Right forelimb (tissue), 1 donor: Measurements from ENCODE around the gene E4F1.
"Not testable (repeated sequence)": the region's sequence is repeated elsewhere in the genome, so short reads cannot be mapped to it uniquely, and the experiment has no call there.

Experiments used
- DNase-seq: peaks from one replicate; pipeline ENCODE4 v3.0.0-alpha.2; 2018

Gene E4F1

GRCh38 chr16:2244926-2245795 lies 21.8 kb downstream of the E4F1 start:
- no peak for DNase-seq

DNA sequence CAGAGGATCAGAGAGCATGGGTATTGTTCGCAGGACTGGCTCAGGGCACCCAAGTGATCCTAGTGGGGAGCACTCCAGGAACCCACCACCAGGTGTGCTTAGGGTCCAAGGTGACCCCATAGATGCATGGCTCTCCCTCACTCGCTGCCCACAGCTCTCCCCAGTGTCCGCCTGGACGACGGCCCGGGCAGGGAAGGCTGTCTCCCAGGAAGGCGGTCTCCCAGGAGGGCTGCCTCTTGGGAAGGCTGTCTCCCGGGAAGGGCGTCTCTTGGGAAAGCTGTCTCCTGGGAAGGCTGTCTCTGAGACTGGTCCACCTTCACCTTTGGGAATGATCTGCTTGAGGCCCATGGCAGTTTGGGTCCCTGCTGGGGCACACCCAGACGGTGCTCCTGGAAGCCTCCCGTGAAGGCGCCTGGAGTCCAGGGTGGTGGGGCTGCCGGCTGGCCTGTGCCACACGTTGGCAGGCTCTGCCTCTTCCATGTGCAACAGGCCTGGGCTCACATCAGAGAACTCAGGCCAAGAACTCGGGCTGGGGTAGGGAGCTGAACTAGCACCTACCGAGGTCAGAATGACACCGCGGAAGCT lies 23.0 kb downstream of the E4F1 start:
- no peak for DNase-seq

- no peak for DNase-seq
Observed at GRCh38 chr16:2250652-2251295, 27.4 kb downstream of the E4F1 start.

GRCh38 chr16:2251296-2252111 lies 28.1 kb downstream of the E4F1 start, which contains the start of gene ECI1:
Gene ECI1, minus strand, starts transcription at chr16:2251587. Its CDS starts 21 bp downstream, at chr16:2251566.
- peak; percentile 96 for DNase-seq

DNA sequence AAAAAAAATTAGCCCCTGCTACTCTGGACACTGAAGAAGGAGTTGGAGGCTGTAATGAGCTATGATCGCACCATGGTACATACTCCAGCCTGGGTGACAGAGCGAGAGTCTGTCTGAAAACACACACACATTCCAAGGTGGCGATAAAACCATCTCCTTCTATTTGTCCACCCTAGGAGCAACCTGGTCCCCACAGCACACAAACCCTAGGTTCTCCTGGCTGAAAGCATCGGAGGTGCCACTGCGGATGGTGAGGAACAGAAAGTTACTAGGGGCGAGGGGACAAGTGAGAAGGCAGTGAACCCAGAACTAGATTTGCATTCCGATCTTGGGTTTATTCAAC lies 29.4 kb downstream of the E4F1 start:
- DNase-seq = no peak

DNA sequence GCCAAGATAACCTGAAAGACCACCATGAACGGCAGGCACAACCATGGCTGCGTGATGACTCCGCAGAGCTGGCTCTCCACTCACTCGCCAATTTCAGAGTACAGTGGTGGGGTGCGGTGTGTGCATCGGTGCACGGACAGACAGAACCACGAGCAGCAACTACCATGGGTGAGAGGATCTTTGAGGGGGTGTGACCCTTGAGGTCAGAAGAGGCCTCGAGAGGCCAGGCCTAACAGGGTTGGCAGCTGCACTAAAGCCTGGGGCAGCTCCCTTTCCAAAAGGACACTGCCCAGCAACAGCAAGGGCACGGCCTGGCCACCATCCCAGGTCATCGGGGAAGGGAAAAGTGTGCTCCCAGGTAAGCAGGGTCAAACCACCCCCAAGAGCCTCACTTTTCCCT lies 29.9 kb downstream of the E4F1 start:
- DNase-seq = no peak

DNA sequence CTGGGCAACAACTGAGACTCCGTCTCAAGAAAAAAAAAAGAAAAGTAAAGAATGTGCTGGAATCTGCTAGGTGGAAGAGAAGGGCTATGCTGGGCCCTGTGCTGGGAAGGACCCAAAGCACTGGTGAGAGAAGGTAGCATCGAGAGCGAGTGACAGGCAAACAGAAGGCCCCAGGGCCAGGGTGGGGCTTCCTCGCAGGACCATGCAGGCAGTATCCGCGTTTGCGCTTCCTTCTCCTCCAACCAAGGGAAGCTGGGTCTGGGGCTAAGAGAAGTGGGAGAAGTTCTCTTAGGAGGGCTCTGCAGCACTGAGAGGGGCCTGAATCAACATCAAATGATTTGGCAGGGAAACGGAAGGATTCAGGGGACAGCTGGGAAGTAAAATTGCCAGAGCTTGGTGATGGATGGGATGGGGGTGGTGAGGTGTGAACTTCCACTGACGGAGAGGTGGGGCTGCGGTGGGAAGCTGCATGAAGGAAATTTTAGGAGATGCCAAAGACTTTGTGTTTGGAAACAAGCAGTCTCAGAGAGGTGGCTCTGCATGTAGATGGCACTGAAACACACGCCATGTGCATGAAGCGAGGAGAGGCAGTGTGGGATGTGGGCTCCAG lies 33.2 kb downstream of the E4F1 start:
- DNase-seq = no peak

- no peak for DNase-seq
Observed at GRCh38 chr16:2257726-2258125, 34.3 kb downstream of the E4F1 start.

DNA sequence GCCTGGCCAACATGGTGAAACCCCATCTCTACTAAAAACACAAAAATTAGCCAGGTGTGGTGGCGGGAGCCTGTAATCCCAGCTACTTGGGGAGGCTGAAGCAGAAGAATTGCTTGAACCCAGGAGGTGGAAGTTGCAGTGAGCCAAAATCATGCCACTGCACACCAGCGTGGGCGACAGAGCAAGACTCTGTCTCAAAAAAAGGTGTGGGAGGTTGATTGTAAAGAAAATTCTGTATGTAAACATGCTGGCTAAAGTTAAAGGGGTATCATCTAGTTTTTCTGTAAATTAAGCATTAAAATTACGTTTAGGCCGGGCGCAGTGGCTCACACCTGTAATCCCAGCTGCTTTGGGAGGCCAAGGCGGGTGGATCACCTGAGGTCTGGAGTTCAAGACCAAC lies 35.1 kb downstream of the E4F1 start:
- DNase-seq = not testable (repeated sequence)

GRCh38 chr16:2260250-2260649 lies 36.9 kb downstream of the E4F1 start:
- no peak for DNase-seq

DNA sequence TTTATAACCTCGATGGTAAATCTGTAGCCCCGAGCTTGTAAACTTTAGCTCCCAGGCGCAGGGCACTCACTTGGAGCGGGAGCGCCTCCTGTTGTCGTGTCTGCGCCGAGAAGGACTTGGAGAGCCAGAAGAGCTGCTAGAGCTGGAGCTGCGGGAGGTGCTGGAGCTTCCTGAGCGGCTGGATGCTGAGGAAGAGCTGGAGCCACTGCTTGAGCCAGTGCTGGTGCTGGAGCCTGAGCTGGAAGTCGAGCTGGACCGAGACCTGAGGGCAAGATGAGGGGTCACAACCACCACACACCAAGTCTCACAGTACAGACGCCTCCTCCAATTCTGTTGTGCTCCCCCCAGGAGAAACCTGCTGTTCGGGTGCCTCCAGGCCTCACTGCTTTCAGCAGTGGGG lies 39.6 kb downstream of the E4F1 start:
- not testable (repeated sequence) for DNase-seq

DNA sequence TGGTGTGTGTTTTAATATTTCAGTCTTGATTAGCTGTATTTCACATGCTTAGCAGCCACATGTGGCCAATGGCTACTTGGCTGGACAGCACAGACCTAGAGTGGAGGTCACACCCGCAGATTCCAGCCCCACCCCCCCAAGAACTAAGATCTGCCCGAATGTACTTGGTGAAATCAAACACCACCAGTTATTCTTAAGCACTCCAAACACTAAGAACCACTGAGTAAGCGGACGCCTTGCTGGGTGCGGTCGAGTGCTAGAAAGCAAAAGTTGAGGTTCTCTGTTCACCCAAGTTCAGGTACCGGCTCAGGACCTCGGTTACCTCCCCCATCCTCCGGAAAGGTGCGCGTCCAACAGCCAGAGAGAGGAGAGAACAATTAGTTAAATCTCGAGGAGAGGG lies 43.5 kb downstream of the E4F1 start:
- not testable (repeated sequence) for DNase-seq

DNA sequence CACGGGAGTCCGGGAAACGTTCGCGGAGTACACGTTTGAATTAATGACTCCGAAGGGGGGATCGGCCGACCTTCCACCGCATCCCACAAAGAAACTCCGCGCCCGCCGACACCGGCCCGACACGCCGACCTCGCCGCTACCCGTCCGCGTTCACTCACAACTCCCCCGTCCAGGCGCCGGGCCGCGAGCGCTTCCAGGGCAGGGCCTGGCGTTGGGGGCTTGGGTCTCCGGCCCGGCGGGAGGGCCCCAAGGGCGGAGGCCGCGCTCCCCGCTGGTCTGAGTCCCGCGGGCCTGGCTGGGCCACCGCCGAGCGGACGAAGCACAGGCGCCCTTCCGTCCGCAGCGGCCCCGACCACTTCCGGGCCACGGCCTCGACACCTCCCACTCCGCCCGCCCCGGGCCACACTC lies 44.1 kb downstream of the E4F1 start:
- not testable (repeated sequence) for DNase-seq

GRCh38 chr16:2267913-2268666 lies 44.7 kb downstream of the E4F1 start, which contains the start of gene RNPS1:
Gene RNPS1, minus strand, starts transcription at chr16:2268126. Its CDS starts 3,483 bp downstream, at chr16:2264643.
- peak; percentile 100 for DNase-seq

DNA sequence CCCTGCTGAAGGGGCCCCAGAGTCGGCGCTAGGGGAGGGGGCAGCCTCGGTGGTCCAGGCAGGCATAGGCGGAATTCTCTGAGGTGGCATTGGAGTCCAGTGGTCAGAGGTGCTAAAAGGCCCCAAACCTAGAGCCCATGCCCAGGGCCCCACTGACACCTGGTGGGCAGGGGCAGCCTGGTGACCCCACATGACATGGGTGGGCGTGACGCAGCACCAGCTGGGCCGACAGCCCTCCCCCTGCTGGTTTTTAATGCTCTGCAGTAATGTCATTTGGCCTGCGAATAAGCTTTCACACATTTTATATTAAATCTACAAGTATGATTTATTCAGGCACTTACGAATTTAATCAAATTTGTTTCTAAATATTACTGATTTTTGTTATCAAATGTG lies 46.7 kb downstream of the E4F1 start:
- DNase-seq = no peak

DNA sequence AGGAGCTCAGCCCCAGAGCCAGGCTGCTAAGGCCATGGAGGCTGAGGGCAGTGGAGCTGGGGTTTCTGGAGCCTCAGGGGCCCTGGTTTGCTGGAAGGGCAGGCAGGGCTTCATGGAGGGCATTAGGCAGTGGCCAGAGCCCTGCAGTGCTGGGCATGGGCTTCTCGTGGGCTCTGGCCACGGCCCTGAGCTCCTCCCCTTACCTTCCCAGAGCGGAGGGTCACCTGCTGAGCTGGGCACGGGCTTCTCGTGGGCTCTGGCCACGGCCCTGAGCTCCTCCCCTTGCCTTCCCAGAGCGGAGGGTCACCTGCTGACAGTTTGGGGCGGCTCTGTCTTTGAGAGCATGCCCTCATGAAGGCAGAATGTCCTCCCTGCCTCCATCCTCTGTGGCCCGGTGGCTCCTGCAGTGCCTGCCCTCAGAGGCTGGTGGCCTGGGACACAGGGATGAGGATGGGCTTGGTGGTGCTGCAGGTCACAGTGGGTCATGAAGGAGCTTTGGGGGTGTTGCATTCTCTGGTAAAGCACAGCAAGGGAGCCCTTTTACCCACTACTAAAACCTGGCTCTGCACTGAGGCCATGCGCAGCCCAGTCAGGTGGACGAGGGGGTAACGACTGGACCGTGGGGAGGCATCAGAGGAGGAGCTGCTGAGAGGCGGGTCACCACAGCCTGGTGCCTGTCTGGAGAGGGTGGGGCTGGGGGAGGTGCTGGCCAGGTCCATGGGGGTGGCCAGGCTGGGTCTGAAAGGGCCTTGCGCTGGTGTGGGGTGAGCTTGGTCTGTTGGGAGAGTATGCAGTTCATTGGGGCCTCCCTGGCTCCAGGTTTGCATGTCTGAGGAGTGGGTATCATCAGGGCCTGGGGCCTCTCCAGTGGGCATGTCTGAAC lies 47.4 kb downstream of the E4F1 start:
- DNase-seq = no peak

GRCh38 chr16:2271848-2272461 lies 48.6 kb downstream of the E4F1 start:
- DNase-seq = no peak

GRCh38 chr16:2273484-2273883 lies 50.1 kb downstream of the E4F1 start:
- DNase-seq = no peak

- DNase-seq = no peak
Observed at GRCh38 chr16:2273931-2274330, 50.5 kb downstream of the E4F1 start.
